OCI-LY1 (cell line): ENCODE results near the gene SPTLC3.

Experiments used
- H2AFZ ChIP-seq: fragments of 200-600 bp; sonication (generic), shearing (Covaris generic); 2 replicates; pipeline ENCODE4 v1.6.0; 2014; ENCODE audit warnings: antibody characterized with exemption, mild to moderate bottlenecking, low read length
- H3F3A ChIP-seq: fragments of 200-600 bp; sonication (generic), shearing (Covaris generic); 2 replicates; pipeline ENCODE4 v1.6.0; 2014; ENCODE audit warnings: mild to moderate bottlenecking, antibody characterized with exemption, low read length, moderate library complexity; ENCODE audit not compliant: insufficient read depth
- H3K27ac ChIP-seq: fragments of 200-600 bp; sonication (generic); 2 replicates; pipeline ENCODE4 v1.5.1; 2014; ENCODE audit warnings: low read length, mixed run types, mild to moderate bottlenecking, low read depth; ENCODE audit not compliant: poor library complexity, severe bottlenecking
- H3K27me3 ChIP-seq: fragments of 200-600 bp; sonication (generic); 2 replicates; pipeline ENCODE4 v1.6.0; 2014; ENCODE audit warnings: antibody characterized with exemption, mild to moderate bottlenecking, low read length, moderate library complexity; ENCODE audit not compliant: insufficient read depth
- H3K36me3 ChIP-seq: fragments of 200-600 bp; sonication (generic); 2 replicates; pipeline ENCODE4 v1.6.1; 2014; ENCODE audit warnings: mild to moderate bottlenecking, antibody characterized with exemption, low read length, moderate library complexity, mixed read lengths; ENCODE audit not compliant: insufficient read depth
- H3K4me1 ChIP-seq: fragments of 200-600 bp; sonication (generic); 2 replicates; pipeline ENCODE4 v1.5.1; 2014; ENCODE audit warnings: mild to moderate bottlenecking, low read length, moderate library complexity; ENCODE audit not compliant: insufficient read depth, severe bottlenecking
- H3K4me2 ChIP-seq: fragments of 200-600 bp; sonication (generic), shearing (Covaris generic); 2 replicates; pipeline ENCODE4 v1.6.1; 2014; ENCODE audit warnings: low read length
- H3K4me3 ChIP-seq: fragments of 200-600 bp; sonication (generic); 2 replicates; pipeline ENCODE4 v1.5.1; 2014; ENCODE audit warnings: low read length, low read depth, mild to moderate bottlenecking, mixed read lengths; ENCODE audit not compliant: poor library complexity, severe bottlenecking
- H3K79me2 ChIP-seq: fragments of 200-600 bp; shearing (Covaris generic); 2 replicates; pipeline ENCODE4 v1.6.1; 2016; ENCODE audit warnings: mixed run types, low read length, mixed read lengths; ENCODE audit not compliant: insufficient read depth
- H3K9ac ChIP-seq: fragments of 200-600 bp; sonication (generic), shearing (Covaris generic); 2 replicates; pipeline ENCODE4 v1.6.1; 2014; ENCODE audit warnings: mild to moderate bottlenecking, low read length, mixed read lengths
- H3K9me2 ChIP-seq: fragments of 200-600 bp; sonication (generic), shearing (Covaris generic); 2 replicates; pipeline ENCODE4 v1.6.1; 2014; ENCODE audit warnings: low read depth, mild to moderate bottlenecking, low read length, mixed read lengths
- H3K9me3 ChIP-seq: fragments of 200-600 bp; shearing (Covaris generic); 2 replicates; pipeline ENCODE4 v1.6.1; 2014; ENCODE audit warnings: low read length, mixed read lengths
- H4K20me1 ChIP-seq: fragments of 200-600 bp; sonication (generic), shearing (Covaris generic); 2 replicates; pipeline ENCODE4 v1.6.0; 2016; ENCODE audit warnings: mild to moderate bottlenecking, low read length; ENCODE audit not compliant: insufficient read depth
- EZH2 ChIP-seq: fragments of 200-600 bp; sonication (generic), shearing (Covaris generic); IDR thresholded peaks from 2 replicates; pipeline ENCODE4 v1.8.0; 2017; ENCODE audit warnings: borderline replicate concordance, mixed run types, mild to moderate bottlenecking, antibody characterized with exemption, low read length, moderate library complexity, mixed read lengths
- TF ChIP-seq, protein P1 (sequence below): fragments of 200-600 bp; sonication (generic), shearing (Covaris generic); IDR thresholded peaks from 2 replicates; pipeline ENCODE4 v1.5.1; 2017; ENCODE audit warnings: mild to moderate bottlenecking, antibody characterized with exemption, low read length, moderate library complexity, mixed read lengths

The SPTLC3 gene

DNA sequence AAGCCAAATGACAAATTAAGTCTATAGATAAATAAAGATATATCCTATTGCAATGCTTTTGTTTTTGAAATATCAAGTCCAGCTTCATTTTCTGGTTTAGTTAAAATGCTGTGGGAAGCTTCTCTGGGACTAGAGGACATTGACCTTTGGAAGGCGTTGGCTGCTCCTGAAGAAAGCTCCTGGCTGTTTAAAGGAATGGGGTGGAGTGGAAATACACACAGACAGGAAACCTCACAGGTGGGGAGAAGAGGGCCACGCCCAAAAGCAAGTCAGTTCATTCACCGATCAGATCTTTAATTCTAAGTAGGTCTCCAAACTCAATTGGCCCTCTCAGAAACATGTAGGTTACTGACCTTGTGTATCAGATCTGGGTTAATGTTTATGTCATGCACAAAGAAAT lies 59.6 kb downstream of the SPTLC3 start:
- no peaks in the 10 kb centered on the region for H4K20me1 ChIP-seq
- H3F3A ChIP-seq: no peaks in the 10 kb centered on the region
- H3K4me1 ChIP-seq: no peaks in the 10 kb centered on the region
- H3K4me3 ChIP-seq: no peak overlapping the region
- no peaks in the 10 kb centered on the region for H3K27me3 ChIP-seq
- TF ChIP-seq EZH2: no peak
- TF ChIP-seq, protein P1, sequence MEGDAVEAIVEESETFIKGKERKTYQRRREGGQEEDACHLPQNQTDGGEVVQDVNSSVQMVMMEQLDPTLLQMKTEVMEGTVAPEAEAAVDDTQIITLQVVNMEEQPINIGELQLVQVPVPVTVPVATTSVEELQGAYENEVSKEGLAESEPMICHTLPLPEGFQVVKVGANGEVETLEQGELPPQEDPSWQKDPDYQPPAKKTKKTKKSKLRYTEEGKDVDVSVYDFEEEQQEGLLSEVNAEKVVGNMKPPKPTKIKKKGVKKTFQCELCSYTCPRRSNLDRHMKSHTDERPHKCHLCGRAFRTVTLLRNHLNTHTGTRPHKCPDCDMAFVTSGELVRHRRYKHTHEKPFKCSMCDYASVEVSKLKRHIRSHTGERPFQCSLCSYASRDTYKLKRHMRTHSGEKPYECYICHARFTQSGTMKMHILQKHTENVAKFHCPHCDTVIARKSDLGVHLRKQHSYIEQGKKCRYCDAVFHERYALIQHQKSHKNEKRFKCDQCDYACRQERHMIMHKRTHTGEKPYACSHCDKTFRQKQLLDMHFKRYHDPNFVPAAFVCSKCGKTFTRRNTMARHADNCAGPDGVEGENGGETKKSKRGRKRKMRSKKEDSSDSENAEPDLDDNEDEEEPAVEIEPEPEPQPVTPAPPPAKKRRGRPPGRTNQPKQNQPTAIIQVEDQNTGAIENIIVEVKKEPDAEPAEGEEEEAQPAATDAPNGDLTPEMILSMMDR: no peak
- no peak overlapping the region for H3K27ac ChIP-seq
- H3K9ac ChIP-seq: no peak overlapping the region
- H2AFZ ChIP-seq: no peak overlapping the region
- H3K9me3 ChIP-seq: no peaks in the 10 kb centered on the region
- H3K36me3 ChIP-seq: no peaks in the 10 kb centered on the region
- no peak overlapping the region for H3K4me2 ChIP-seq
- no peaks in the 10 kb centered on the region for H3K79me2 ChIP-seq
- no peaks in the 10 kb centered on the region for H3K9me2 ChIP-seq

- Histone ChIP-seq H3K4me3 (no peak overlapping the region), H3K36me3 (no peaks in the 10 kb centered on the region), H3K4me2 (no peak overlapping the region), H3F3A (no peaks in the 10 kb centered on the region), H3K9me2 (no peaks in the 10 kb centered on the region), H3K9me3 (no peaks in the 10 kb centered on the region), H3K9ac (no peak overlapping the region), H2AFZ (no peak overlapping the region), H3K27ac (no peak overlapping the region), H4K20me1 (no peaks in the 10 kb centered on the region), H3K27me3 (no peaks in the 10 kb centered on the region), H3K79me2 (no peaks in the 10 kb centered on the region), H3K4me1 (no peaks in the 10 kb centered on the region)
- TF ChIP-seq, protein P1: no peak
- TF ChIP-seq EZH2: no peak
Observed at GRCh38 chr20:13081877-13082276, 73.1 kb downstream of the SPTLC3 start.

GRCh38 chr20:13082378-13082777 lies 73.6 kb downstream of the SPTLC3 start:
- H3K36me3 ChIP-seq: no peaks in the 10 kb centered on the region
- no peaks in the 10 kb centered on the region for H3K4me1 ChIP-seq
- no peaks in the 10 kb centered on the region for H3K9me2 ChIP-seq
- H3K79me2 ChIP-seq: no peaks in the 10 kb centered on the region
- TF ChIP-seq, protein P1: no peak
- TF ChIP-seq EZH2: no peak
- H3K27ac ChIP-seq: no peak overlapping the region
- no peak overlapping the region for H3K4me3 ChIP-seq
- H4K20me1 ChIP-seq: no peaks in the 10 kb centered on the region
- H3K9ac ChIP-seq: no peak overlapping the region
- H3F3A ChIP-seq: no peaks in the 10 kb centered on the region
- H2AFZ ChIP-seq: no peak overlapping the region
- no peak overlapping the region for H3K4me2 ChIP-seq
- H3K9me3 ChIP-seq: no peaks in the 10 kb centered on the region
- no peaks in the 10 kb centered on the region for H3K27me3 ChIP-seq
